ENCODE results near the gene ZNF787. TPM values are rescaled to one million over a fixed set of nuclear protein-coding genes. Genes with fewer than 3 reads are reported as not detected.

ZNF787 gene
- total RNA-seq, 1 experiment from 2014 or later = 186 TPM

DNA sequence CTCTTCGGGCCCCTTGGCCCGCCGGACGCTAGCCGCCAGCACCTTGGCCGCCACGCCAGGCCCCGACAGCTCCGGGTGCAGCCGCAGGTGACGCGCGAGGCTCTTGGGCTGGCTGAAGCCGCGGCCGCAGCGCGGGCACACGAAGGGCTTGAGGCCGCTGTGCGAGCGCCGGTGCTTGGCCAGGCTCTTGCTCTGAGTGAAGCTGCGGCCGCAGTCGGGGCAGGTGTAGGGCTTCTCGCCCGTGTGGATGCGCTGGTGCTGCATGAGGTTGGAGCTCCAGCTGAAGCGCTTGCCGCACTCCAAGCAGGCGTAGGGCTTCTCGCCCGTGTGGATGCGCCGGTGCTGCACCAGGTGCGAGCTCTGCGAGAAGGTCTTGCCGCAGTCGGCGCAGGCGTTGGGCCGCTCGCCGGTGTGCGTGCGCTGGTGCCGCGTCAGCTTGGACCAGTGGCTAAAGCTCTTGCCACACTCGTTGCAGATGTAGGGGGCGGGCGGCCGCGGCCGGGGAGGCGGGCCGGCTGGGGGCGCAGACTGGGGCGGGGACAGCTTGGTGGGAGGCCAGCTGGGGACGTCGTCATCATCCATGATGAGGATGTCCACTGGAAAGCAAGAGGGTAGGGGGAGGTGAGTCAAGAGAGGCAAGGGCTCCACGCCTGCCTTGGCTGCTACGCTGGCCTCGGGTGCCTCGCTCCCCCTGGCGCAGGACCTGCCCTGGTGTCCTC is 32.4 kb downstream of the ZNF787 start:
- no peak for DNase-seq (ENCODE audit: low spot score)

DNA sequence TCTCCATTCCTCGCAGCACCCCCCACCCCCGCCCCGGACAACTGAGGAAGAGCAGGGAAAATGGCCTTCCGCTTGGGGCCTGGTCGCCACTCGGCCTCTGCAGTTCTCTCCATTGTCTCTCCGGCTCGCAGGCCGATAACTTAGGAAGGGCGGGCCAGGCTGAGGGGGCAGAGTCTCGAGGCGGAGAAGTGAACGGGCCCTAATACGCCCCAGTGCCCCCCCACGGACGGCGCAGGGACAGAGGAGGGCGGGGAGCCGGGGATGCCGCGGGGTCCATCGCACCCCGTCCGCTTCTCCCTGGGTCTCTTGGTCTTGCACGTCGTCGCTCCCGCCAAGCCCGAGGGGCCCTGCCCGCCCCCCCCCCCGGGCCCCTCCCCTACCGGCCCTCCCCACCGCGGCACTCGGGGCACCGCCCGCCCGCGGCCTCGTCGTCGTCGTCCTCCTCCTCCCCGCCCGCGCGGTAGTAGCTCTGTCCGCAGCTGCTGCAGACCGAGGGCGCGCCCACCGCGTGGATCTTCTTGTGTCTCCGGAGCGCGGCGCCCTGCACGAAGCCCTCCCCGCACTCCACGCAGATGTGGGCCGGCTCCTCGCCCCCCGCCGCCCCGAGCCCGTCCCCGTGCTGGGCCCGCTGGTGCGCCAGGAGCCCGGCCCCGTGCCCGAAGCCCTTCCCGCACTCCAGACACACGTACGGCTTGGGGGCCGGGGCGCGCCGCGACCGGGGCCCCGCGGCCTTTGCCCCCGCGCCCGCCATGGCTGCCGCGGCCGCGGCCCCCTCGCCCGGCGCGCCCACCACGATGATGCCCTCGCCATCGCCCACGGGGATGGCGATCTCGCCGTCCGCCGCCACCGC is 33.2 kb downstream of the ZNF787 start:
- no peak for DNase-seq (ENCODE audit: low spot score)

DNA sequence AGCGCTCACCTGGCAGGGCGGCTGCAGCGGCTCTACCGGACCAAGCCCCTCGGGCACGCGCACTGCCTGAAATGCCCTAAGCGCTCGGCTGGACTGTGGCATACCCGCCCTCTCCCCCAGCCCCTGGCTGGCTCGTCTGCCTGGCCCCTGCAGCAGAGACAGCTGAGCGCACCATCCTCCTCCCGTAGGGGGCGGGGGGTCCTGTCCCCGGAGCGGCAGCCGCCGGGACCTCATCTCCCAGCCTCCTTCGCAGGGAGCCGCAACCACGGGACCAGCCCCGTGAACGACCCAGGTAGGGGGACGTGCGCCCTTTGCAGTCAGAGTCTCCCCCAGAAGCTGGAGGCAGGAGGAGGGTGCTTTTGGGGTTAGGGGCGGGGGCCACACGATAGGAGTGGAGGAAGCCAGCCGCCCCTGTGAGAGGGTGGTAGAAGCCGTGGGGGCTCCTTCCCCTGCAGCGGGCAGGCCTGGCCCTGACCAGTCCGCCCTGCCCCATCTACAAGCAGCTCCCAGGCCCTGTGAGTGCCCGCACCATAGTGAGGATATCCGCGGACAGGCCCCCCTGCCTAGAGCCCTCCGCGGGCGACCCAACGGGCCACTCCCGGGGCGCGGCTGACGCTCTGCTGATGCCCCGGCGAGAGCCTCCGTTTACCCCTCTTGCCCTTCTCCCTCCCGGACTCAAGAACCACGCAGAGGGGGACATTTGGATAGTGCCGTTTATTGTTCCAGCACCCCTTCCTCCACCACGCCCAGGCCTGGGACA is 34.2 kb downstream of the ZNF787 start:
- DNase-seq (ENCODE audit: low spot score) = no peak

DNA sequence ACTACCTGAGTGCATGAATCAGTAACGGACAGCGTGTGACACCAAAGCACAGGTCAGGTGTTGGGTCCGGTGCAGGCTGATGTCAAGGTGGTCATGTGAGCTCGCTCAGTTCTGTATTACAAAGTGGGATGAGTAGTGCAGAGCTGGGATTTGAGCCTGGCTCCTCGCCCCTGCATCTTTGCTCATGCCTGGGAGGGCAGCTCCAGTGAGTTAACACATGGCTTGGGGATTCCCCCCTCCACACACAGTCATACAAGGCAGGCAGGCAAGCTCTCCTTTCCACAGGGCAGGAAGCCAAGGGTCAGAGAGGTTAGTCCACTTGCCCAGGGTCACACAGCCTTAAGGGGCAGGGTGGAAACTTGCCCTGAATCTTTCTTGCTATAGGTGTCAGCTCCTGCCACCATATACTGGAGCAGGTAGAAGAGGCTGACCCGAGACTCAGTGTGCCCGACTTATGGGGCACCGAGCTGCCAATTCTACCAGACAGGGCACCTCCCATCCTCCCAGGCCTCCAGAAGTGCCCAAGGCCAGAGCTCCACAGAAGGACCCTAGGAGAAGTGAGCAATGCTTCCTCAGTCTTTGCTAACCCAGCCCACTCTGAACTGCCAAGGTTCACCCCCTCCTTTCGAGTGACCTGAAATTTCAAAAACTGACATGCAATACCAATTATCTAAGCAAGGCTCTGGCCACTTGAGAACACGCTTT is 35.4 kb downstream of the ZNF787 start:
- DNase-seq (ENCODE audit: low spot score) = no peak

DNA sequence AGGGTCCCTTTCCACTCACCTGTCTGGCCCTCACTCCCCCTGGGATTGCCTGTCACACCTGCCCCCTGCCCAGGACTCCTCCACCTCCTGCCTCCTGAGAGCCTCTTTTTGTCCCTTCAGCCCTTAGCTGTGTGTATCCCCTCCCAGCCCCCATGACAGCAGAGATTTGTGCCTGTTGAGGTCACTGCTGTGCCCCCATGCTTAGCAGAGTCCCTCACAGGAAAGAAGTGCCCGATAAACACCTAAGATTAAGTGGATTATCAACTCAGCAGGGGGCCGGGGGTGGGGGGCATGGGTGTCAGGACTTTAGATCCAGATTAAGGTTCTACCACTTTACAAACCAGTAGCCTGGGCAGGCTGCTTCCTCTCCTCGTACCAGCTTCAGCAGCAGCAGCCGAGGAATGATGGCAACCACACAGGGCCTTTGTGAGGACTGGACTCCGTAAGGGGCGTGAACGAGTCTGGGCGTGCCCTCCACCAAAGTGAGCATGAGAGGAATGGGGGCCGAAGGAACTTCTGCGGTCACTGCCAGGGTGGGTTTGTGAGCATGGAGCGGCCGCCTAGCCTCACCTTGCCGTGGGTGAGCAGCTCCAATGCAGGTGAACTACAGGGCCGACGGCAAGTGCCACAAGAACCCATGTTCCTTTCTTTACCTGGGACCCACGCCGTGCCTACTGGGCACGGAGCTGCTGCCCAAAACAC is 36.1 kb downstream of the ZNF787 start:
- DNase-seq (ENCODE audit: low spot score) = no peak

DNA sequence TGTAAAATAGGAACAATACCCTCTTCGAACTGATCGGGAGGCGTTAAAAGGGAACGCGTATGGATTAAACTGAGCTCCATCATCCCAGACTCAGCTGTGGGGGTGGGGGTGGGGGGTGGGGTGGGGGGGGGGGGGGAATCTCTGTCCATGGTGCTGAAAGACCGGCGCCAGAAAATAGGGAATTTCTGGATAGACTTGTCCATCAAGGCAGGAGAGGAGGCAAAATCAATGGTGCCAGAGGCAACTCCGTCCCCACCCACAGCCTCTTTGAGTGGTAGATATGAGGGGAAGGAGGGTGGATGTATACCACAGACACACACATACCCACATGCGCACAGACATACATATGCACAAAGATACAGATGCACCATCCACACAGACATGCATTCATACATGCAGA is 37.4 kb downstream of the ZNF787 start:
- no peak for DNase-seq (ENCODE audit: low spot score)

DNA sequence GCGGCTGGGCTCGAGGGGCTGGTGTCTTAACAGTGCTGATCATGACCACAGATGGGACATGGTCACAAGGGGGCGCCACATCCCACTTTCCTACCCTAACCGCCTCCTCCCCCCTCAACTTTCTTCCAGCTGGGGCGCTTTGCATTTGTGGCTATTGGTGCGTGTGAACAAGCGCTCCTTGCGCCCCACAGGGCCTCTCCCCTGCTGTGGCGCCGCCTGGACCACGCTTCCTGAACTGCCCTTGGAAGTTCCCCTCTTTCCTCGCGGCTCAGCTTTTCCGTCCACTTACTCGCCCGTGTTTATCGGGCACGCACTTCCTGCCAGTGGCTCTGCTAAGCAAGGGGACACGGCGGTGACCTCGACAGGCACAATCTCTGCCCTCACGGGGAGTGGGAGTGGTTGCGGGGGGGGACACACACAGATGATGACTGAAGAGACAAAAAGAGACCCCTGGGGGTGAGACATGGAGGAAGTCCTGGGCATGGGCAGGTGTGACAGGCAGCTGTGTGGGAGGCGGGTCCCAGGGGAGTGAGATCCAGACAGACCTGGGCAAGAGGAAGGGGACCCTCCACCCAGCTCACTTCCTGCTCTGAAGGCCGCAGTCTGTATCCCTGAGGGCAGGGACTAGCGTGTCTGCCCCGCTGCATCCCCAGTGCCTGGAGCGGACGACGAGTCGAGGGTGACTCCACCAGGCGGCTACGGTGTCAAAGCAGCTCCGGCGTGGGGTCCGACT is 40.3 kb downstream of the ZNF787 start:
- peak; percentile 91 for DNase-seq (ENCODE audit: low spot score)

DNA sequence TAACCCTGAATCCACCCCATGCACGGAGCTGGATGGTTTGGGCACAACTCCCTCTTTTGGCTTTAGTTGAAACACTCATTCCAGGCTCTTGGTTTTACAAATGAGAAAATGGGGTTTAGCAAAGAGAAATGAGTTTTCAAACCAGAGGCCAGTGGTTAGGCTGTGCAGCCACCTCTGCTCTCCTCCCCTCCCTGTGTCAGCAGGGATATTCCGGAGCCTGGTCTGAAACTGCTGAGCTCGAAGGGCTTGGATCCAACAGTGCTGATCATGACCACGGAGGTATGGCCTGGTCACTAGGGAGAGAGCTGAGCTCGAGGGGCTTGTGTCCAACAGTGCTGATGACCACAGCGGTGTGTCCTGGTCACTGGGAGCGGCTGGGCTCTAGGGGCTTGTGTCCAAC is 41.5 kb downstream of the ZNF787 start:
- no peak for DNase-seq (ENCODE audit: low spot score)

DNA sequence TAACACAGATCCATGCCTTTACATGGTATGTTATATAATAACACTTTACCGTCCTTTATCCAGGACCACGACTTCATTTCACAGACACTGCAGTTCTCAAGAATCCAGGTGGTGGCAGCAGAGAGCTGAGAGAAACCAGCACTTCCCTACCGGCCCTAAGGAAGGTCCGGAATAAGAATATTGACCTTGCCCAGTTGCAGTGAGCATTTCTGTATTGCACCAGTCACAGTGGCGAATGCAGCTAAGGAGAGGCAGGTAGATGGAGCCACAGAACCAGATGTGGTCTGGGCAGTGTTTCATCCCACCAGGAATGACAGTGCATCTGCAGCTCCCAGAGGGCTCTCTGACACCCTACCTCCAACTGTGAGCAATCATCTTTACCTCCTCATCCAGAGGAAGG is 44.6 kb downstream of the ZNF787 start:
- peak; percentile 88 for DNase-seq (ENCODE audit: low spot score)

DNA sequence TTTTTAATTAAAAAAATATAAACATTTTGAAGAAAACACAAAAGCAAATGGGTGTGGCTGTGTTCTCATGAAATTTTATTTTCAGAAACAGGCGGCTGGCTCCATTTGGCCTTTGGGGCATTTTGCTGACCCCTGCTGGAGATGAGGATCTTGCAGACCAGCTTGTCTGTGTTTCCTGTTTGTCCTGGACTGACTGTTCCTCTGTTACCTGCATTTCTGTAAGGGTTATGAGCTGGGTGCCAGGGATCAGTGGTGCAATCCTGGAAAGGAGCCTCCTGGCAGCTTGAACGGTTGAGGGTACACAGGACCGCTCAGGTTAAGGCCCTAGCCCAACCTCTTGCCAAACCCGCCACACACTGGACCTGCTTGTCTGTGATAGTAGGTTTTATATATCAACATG is 49.9 kb downstream of the ZNF787 start:
- DNase-seq (ENCODE audit: low spot score) = peak; percentile 63

DNA sequence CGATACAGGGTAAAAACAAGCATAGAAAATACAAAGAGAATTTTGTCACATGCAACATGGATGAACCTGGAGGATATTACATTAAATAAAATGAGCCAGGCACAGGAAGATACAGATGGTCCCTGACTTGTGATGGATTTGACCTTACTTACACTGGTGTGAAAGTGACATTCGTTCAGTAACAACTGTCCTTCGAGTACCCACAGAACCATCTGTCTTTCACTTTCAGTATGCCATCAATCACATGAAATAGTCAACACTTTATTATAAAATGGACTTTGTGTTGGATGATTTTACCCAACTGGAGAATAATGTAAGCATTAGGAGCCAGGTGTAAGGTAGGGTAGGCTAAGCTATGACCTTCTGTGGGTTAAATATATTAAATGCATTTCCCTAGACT is 51.5 kb downstream of the ZNF787 start:
- DNase-seq (ENCODE audit: low spot score) = no peak

DNA sequence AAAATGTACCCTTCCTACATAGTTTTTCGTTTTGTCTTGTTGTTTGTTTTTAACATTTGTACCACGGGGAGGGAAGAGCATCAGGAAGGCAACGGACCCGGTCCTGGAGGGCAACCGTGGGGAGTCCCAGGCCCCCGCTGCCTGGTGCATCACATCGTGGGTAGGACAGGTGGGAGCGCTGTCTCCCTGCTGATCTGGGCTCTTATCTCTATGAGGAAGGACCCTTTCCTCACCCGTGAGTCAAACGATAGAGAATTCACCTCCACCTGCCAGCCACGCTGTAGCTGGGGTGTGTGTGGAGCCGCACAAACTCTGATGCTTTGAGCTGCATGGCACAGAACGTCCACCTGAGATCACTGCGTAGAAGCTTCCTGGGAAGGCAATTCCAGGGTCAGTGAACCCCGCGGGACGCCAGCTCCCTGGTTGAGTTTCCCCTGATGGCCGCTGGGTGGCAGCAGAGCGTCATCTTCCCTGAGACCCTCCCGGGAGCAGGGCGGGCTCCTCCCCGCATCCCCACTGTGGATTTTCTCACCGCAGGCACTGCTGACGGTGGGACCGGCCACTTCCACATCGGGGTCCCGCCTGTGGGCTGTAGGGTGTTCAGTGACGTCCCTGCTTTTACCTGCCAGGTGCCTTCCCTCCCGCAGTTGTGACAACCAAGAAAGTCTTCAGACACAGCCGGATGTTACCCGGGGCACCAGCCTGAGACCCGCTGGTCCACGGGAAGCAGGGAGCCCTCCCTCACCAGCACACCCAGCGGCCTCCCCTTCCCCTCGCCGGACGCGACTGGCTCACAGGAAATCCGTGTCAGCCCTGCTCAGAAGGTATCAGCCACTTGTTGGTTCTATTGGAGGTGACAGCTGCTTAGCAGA is 54.7 kb downstream of the ZNF787 start:
- peak; percentile 93 for DNase-seq (ENCODE audit: low spot score)

DNA sequence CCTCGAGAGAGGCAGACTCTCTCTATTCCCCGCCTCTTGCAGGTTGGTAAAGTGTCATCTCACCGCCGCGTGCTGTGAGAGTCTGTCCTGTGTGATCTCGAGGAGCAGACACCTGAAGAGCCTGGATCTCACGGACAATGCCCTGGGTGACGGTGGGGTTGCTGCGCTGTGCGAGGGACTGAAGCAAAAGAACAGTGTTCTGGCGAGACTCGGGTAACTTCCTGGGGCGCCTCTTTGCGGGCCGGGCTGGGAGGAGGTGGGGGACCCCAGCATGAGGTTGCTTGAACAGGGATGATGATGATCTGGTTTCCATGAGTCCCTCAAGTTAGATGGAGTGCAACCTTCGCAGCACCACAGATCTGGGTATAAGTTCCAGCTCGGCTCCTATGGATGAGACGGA is 67.5 kb downstream of the ZNF787 start:
- no peak for DNase-seq (ENCODE audit: low spot score)

Small RNA genes lying within 50 kb of the gene (small RNA-seq; reads per million reads assigned to genes)
- not detected for gene AC024580.2
- gene RF00019 = not detected

Other genes starting within 250 kb of the ZNF787 start
- not detected in 2 replicates for gene NLRP13, start 189.0 kb downstream of the ZNF787 start, total RNA-seq (2014; rRNA removed; shearing (Covaris generic))
- gene NLRP8, start 173.5 kb downstream of the ZNF787 start, total RNA-seq (2014; rRNA removed; shearing (Covaris generic)) = not detected in 2 replicates
- gene NLRP5, start 134.5 kb downstream of the ZNF787 start, total RNA-seq (2014; rRNA removed; shearing (Covaris generic)) = not detected in 2 replicates
- 73.7 and 112 TPM in 2 replicates for gene ZNF444, start 20.0 kb upstream of the ZNF787 start, total RNA-seq (2014; rRNA removed; shearing (Covaris generic))
- gene GALP, start 54.7 kb upstream of the ZNF787 start, total RNA-seq (2014; rRNA removed; shearing (Covaris generic)) = not detected in 2 replicates
- not detected in 2 replicates for gene ZSCAN5B, start 76.5 kb upstream of the ZNF787 start, total RNA-seq (2014; rRNA removed; shearing (Covaris generic))
- not detected in 2 replicates for gene ZSCAN5C, start 81.0 kb upstream of the ZNF787 start, total RNA-seq (2014; rRNA removed; shearing (Covaris generic))
- gene EDDM13, start 151.5 kb upstream of the ZNF787 start, total RNA-seq (2014; rRNA removed; shearing (Covaris generic)) = not detected in 2 replicates
- gene ZSCAN5A, start 193.5 kb upstream of the ZNF787 start, total RNA-seq (2014; rRNA removed; shearing (Covaris generic)) = 11.0 and 14.2 TPM in 2 replicates

Data from HT-29 (cell line).